ENCODE data around the gene SNED1. TPM values are rescaled to one million over a fixed set of nuclear protein-coding genes. Genes with fewer than 3 reads are reported as not detected.

SNED1 gene
- total and polyA plus RNA-seq, 4 donors: 0.65 to 18.1 (median 2.8) TPM

DNA sequence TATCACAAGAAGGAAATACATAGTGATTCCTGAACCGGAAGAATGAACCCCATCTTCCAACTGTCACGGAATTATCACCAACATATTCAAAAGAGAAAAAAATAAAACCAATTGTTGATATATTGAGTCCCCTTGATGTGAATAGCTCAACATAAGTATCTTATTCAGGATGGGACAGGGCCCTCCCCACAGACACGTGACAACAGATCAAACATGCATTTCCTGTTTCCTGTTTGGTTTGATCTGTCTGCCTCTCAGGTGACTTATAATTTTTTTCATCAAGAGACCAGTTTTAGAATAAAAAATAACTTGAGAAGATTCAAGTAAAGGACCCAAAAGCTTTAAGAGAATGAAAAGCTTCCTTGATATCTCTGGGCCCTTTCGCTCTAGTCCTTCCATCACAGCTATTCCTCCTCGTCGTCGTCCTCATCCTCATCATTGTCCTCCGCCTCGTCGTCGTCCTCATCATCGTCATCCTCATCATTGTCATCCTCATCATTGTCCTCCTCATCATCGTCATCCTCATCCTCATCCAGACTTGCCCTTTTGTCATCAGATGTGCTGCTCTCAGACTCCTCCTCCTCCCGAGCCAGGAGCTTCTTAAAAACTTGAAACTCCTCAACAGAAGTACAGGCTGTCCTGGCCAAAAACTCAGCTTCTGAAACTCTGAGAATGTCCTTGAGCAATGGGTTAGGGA, 97.3 kb downstream of the SNED1 start:
- Histone ChIP-seq H3K27ac (ENCODE audit: low read depth in 1 of 2, low read length in 2 of 2) (no peak overlapping the region), H3K4me3 (ENCODE audit: low read depth in 1 of 3, low read length in 3 of 3) (no peak overlapping the region), H3K9ac (ENCODE audit: low read depth in 1 of 2, low read length in 2 of 2) (no peak overlapping the region), H3K36me3 (ENCODE audit: control insufficient read depth in 4 of 4, insufficient read depth in 3 of 4, low read depth in 1 of 4, low read length in 3 of 4) (peaks cover 3 to 43% (median 33%) of the 10 kb centered on the region in 4 donors), H3K27me3 (ENCODE audit: control insufficient read depth in 4 of 4, insufficient read depth in 4 of 4, low read length in 3 of 4) (no peaks in the 10 kb centered on the region), H3K9me3 (ENCODE audit: control insufficient read depth in 4 of 4, low read length in 3 of 4) (no peaks in the 10 kb centered on the region), H3K4me1 (ENCODE audit: control insufficient read depth in 4 of 4, insufficient read depth in 4 of 4, low read length in 3 of 4) (peaks cover 11 to 29% (median 25%) of the 10 kb centered on the region in 4 donors)
- WGBS: 92% methylated on average over 14 of the region's 14 CpGs
- no peak for DNase-seq (ENCODE audit: low spot score)
- TF ChIP-seq FOXA1 (IDR thresholded peaks at IDR 0.05) (no peak), HNF4A (conservative IDR thresholded peaks at IDR 0.05) (no peak)

GRCh38 chr2:241096979-241097378, 98.6 kb downstream of the SNED1 start:
- peak; percentile 5 for DNase-seq (ENCODE audit: low spot score)
- TF ChIP-seq, protein P1, sequence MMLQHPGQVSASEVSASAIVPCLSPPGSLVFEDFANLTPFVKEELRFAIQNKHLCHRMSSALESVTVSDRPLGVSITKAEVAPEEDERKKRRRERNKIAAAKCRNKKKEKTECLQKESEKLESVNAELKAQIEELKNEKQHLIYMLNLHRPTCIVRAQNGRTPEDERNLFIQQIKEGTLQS (IDR thresholded peaks at IDR 0.05): no peak
- TF ChIP-seq RXRA (IDR thresholded peaks at IDR 0.05) (no peak), FOXA2 (IDR thresholded peaks at IDR 0.05) (no peak), JUND (IDR thresholded peaks at IDR 0.05) (no peak), SP1 (IDR thresholded peaks at IDR 0.05) (no peak), CTCF (IDR thresholded peaks at IDR 0.05; ENCODE audit: low read depth, low read length, missing input control) (no peak)
- 97% methylated on average over 8 of the region's 8 CpGs for WGBS
- Histone ChIP-seq H3K36me3 (ENCODE audit: control insufficient read depth in 4 of 4, insufficient read depth in 3 of 4, low read depth in 1 of 4, low read length in 3 of 4) (peaks cover 3 to 37% (median 28%) of the 10 kb centered on the region in 4 donors), H3K27me3 (ENCODE audit: control insufficient read depth in 4 of 4, insufficient read depth in 4 of 4, low read length in 3 of 4) (no peaks in the 10 kb centered on the region), H3K9ac (ENCODE audit: low read depth in 1 of 2, low read length in 2 of 2) (no peak overlapping the region), H3K4me1 (ENCODE audit: control insufficient read depth in 4 of 4, insufficient read depth in 4 of 4, low read length in 3 of 4) (peaks cover 11 to 37% (median 33%) of the 10 kb centered on the region in 4 donors), H3K27ac (ENCODE audit: low read depth in 1 of 2, low read length in 2 of 2) (no peak overlapping the region), H3K4me3 (ENCODE audit: low read depth in 1 of 3, low read length in 3 of 3) (no peak overlapping the region), H3K9me3 (ENCODE audit: control insufficient read depth in 4 of 4, low read length in 3 of 4) (no peaks in the 10 kb centered on the region)

DNA sequence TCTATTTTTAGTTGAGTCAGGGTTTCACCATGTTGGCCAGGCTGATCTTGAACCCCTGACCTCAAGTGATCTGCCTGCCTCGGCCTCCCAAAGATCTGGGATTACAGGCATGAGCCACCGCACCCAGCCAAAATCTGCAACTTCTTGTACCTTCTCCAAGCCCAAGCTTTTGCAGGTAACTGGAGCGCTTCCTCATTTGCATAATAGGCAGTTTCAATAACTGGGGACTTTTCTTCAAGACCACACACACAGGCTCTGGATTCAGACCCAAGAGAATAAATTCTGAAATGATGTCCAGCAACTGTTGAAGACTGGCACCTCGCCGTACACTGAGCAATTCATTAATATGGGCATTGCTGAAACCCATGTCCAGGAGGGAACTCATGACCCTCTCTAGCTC, 100.8 kb downstream of the SNED1 start:
- H3K9me3 ChIP-seq (ENCODE audit: control insufficient read depth in 4 of 4, low read length in 3 of 4): no peaks in the 10 kb centered on the region
- no peak overlapping the region for H3K27ac ChIP-seq (ENCODE audit: low read depth in 1 of 2, low read length in 2 of 2)
- TF ChIP-seq, protein P2, sequence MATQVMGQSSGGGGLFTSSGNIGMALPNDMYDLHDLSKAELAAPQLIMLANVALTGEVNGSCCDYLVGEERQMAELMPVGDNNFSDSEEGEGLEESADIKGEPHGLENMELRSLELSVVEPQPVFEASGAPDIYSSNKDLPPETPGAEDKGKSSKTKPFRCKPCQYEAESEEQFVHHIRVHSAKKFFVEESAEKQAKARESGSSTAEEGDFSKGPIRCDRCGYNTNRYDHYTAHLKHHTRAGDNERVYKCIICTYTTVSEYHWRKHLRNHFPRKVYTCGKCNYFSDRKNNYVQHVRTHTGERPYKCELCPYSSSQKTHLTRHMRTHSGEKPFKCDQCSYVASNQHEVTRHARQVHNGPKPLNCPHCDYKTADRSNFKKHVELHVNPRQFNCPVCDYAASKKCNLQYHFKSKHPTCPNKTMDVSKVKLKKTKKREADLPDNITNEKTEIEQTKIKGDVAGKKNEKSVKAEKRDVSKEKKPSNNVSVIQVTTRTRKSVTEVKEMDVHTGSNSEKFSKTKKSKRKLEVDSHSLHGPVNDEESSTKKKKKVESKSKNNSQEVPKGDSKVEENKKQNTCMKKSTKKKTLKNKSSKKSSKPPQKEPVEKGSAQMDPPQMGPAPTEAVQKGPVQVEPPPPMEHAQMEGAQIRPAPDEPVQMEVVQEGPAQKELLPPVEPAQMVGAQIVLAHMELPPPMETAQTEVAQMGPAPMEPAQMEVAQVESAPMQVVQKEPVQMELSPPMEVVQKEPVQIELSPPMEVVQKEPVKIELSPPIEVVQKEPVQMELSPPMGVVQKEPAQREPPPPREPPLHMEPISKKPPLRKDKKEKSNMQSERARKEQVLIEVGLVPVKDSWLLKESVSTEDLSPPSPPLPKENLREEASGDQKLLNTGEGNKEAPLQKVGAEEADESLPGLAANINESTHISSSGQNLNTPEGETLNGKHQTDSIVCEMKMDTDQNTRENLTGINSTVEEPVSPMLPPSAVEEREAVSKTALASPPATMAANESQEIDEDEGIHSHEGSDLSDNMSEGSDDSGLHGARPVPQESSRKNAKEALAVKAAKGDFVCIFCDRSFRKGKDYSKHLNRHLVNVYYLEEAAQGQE (IDR thresholded peaks at IDR 0.05): no peak
- TF ChIP-seq, protein P1 (IDR thresholded peaks at IDR 0.05): no peak
- no peak for TF ChIP-seq RXRA (IDR thresholded peaks at IDR 0.05)
- TF ChIP-seq CTCF (IDR thresholded peaks at IDR 0.05; ENCODE audit: low read depth, low read length, missing input control): no peak
- no peak for TF ChIP-seq EGR1 (IDR thresholded peaks at IDR 0.05; ENCODE audit: low read depth in 2 of 2)
- TF ChIP-seq MAX (IDR thresholded peaks at IDR 0.05): no peak
- no peak for TF ChIP-seq JUND (IDR thresholded peaks at IDR 0.05)
- TF ChIP-seq, protein P3, sequence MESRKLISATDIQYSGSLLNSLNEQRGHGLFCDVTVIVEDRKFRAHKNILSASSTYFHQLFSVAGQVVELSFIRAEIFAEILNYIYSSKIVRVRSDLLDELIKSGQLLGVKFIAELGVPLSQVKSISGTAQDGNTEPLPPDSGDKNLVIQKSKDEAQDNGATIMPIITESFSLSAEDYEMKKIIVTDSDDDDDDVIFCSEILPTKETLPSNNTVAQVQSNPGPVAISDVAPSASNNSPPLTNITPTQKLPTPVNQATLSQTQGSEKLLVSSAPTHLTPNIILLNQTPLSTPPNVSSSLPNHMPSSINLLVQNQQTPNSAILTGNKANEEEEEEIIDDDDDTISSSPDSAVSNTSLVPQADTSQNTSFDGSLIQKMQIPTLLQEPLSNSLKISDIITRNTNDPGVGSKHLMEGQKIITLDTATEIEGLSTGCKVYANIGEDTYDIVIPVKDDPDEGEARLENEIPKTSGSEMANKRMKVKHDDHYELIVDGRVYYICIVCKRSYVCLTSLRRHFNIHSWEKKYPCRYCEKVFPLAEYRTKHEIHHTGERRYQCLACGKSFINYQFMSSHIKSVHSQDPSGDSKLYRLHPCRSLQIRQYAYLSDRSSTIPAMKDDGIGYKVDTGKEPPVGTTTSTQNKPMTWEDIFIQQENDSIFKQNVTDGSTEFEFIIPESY (IDR thresholded peaks at IDR 0.05): no peak
- no peak for TF ChIP-seq SP1 (IDR thresholded peaks at IDR 0.05)
- no peak for TF ChIP-seq YY1 (IDR thresholded peaks at IDR 0.05)
- TF ChIP-seq NR2F2 (IDR thresholded peaks at IDR 0.05): no peak
- no peak for TF ChIP-seq HNF4A (conservative IDR thresholded peaks at IDR 0.05)
- no peak for TF ChIP-seq FOXA1 (IDR thresholded peaks at IDR 0.05)
- DNase-seq (ENCODE audit: low spot score): no peak
- no peaks in the 10 kb centered on the region for H3K27me3 ChIP-seq (ENCODE audit: control insufficient read depth in 4 of 4, insufficient read depth in 4 of 4, low read length in 3 of 4)
- no peak overlapping the region for H3K4me3 ChIP-seq (ENCODE audit: low read depth in 1 of 3, low read length in 3 of 3)
- H3K9ac ChIP-seq (ENCODE audit: low read depth in 1 of 2, low read length in 2 of 2): no peak overlapping the region
- 96% methylated on average over 5 of the region's 5 CpGs for WGBS
- H3K36me3 ChIP-seq (ENCODE audit: control insufficient read depth in 4 of 4, insufficient read depth in 3 of 4, low read depth in 1 of 4, low read length in 3 of 4): peaks cover 3 to 34% (median 27%) of the 10 kb centered on the region in 4 donors
- H3K4me1 ChIP-seq (ENCODE audit: control insufficient read depth in 4 of 4, insufficient read depth in 4 of 4, low read length in 3 of 4): peaks cover 0 to 25% (median 20%) of the 10 kb centered on the region in 4 donors
